Esophagus muscularis mucosa (tissue), 4 donors: ENCODE results near the gene AIFM3. TPM values are rescaled to one million over a fixed set of nuclear protein-coding genes. Genes with fewer than 3 reads are reported as not detected.

ENCODE experiments used
- DNase-seq: peaks from one replicate; pipeline ENCODE4 v3.0.0-alpha.2; 2017; ENCODE audit errors: extremely low spot score
- H3K27ac ChIP-seq, 4 donors: fragments of 200-600 bp; sonication (generic); replicated peaks in 1 of 4; 1 replicate in 3 of 4; 2 replicates in 1 of 4; pipeline ENCODE4 v1.5.1; 2016 to 2019; ENCODE audit warnings: mild to moderate bottlenecking in 1 of 4
- H3K27me3 ChIP-seq, 4 donors: fragments of 200-600 bp; sonication (generic); one replicate each; pipeline versions ENCODE4 v1.5.1 to v1.6.0; 2016 to 2019
- H3K36me3 ChIP-seq, 4 donors: fragments of 200-600 bp; sonication (generic); one replicate each; pipeline ENCODE4 v1.5.1; 2016 to 2019
- H3K4me1 ChIP-seq, 4 donors: fragments of 200-600 bp; sonication (generic); one replicate each; pipeline ENCODE4 v1.5.1; 2016 to 2019
- H3K4me3 ChIP-seq, 4 donors: fragments of 200-600 bp; sonication (generic); 1 replicate in 2 of 4; 2 replicates in 2 of 4; pipeline ENCODE4 v1.5.1; 2016 to 2019; ENCODE audit warnings: mild to moderate bottlenecking in 4 of 4, moderate library complexity in 1 of 4
- H3K9me3 ChIP-seq, 4 donors: fragments of 200-600 bp; sonication (generic); 1 replicate in 3 of 4; 2 replicates in 1 of 4; pipeline ENCODE4 v1.5.1; 2016 to 2019
- CTCF ChIP-seq, 3 experiments: fragments of 200-600 bp in 2 of 3; fragments of 450-650 bp in 1 of 3; sonication (generic) in 2 of 3; IDR thresholded peaks; one replicate each; pipeline ENCODE4 v1.5.1; 2017 to 2019; ENCODE audit warnings: antibody characterized with exemption in 3 of 3, mild to moderate bottlenecking in 2 of 3, moderate library complexity in 1 of 3
- EP300 ChIP-seq: sonication (generic); formaldehyde crosslinking; IDR thresholded peaks from one replicate; pipeline ENCODE4 v1.6.1; 2017; ENCODE audit warnings: antibody characterized with exemption
- POLR2A ChIP-seq: fragments of 450-650 bp; IDR thresholded peaks from one replicate; pipeline ENCODE4 v1.6.1; 2017; ENCODE audit warnings: antibody characterized with exemption, moderate library complexity, mild to moderate bottlenecking, low read depth
- POLR2AphosphoS5 ChIP-seq, 2 donors: sonication (generic); formaldehyde crosslinking; IDR thresholded peaks; one replicate each; pipeline ENCODE4 v1.6.1; 2017; ENCODE audit warnings: antibody characterized with exemption in 2 of 2
- WGBS: methylation state at CpG from one replicate; pipeline ENCODE4 v1.1.5; 2018; 5-methylcytosine and 5-hydroxymethylcytosine counted together
- intact Hi-C: fragments of 100-400 bp; cut with DNase I; formaldehyde crosslinking; loops from one replicate; pipeline ENCODE4 v1.15.1; 2023
- total RNA-seq, 4 donors: library from RNA; depleted of rRNA; stranded (reverse); fragments of >200 nt; gene quantifications; one replicate each; pipeline versions ENCODE4 v1.1.0 to v1.2.1, GENCODE V29; 2016

The AIFM3 gene
- total RNA-seq, 4 donors from 2014 or later = 0.92 to 1.7 (median 1.4) TPM

GRCh38 chr22:21014726-21015465 lies 47.8 kb downstream of the AIFM3 start, which contains the start of gene P2RX6:
Gene P2RX6, plus strand, starts transcription at chr22:21015165. Its CDS starts 10 bp downstream, at chr22:21015175.
- H3K27ac ChIP-seq = peak within 1 kb of the TSS; percentile 71 to 86 (median 80)
- H3K4me3 ChIP-seq = peak within 1 kb of the TSS; percentile 53 to 66 (median 59)
- 34% methylated on average over 11 of the region's 12 CpGs for WGBS
- no peak for DNase-seq
- H3K9me3 ChIP-seq = no peaks in the 10 kb centered on the region
- intact Hi-C loops = loop anchor here (10.0 kb wide), 1 partner anchor 50 kb away; the partner anchor contains the start of gene AIFM3
- TF ChIP-seq EP300 = no peak
- TF ChIP-seq POLR2AphosphoS5 (IDR thresholded peaks at IDR 0.05) = no peak
- TF ChIP-seq POLR2A = no peak
- TF ChIP-seq CTCF (IDR thresholded peaks at IDR 0.05) = no peak
- H3K4me1 ChIP-seq = peaks cover 22 to 27% (median 25%) of the 10 kb centered on the region in 4 donors
- no peaks in the 10 kb centered on the region for H3K27me3 ChIP-seq
- no peaks in the 10 kb centered on the region for H3K36me3 ChIP-seq

- Histone ChIP-seq H3K4me3 (no peak overlapping the region), H3K27ac (no peak overlapping the region)
- no peak for DNase-seq
These were observed 48.5 kb downstream of the AIFM3 start for GRCh38 chr22:21015466-21016006.

GRCh38 chr22:21016644-21017420 lies 49.8 kb downstream of the AIFM3 start:
- peaks cover 22 to 27% (median 25%) of the 10 kb centered on the region in 4 donors for H3K4me1 ChIP-seq
- no peaks in the 10 kb centered on the region for H3K36me3 ChIP-seq
- H3K9me3 ChIP-seq = no peaks in the 10 kb centered on the region
- intact Hi-C loops = loop anchor here (10.0 kb wide), 1 partner anchor 52 kb away; the partner anchor contains the start of gene AIFM3
- no peak overlapping the region for H3K4me3 ChIP-seq
- DNase-seq = no peak
- no peak overlapping the region for H3K27ac ChIP-seq
- no peak for TF ChIP-seq EP300
- no peak for TF ChIP-seq CTCF (IDR thresholded peaks at IDR 0.05)
- TF ChIP-seq POLR2A = no peak
- TF ChIP-seq POLR2AphosphoS5 (IDR thresholded peaks at IDR 0.05) = no peak
- 91% methylated on average over 13 of the region's 13 CpGs for WGBS
- no peaks in the 10 kb centered on the region for H3K27me3 ChIP-seq

More at GRCh38 chr22:21015466-21016006, 48.5 kb downstream of the AIFM3 start:
- TF ChIP-seq POLR2AphosphoS5 (IDR thresholded peaks at IDR 0.05) (no peak), EP300 (no peak)
- intact Hi-C loops = loop anchor here (10.0 kb wide), 1 partner anchor 51 kb away; the partner anchor contains the start of gene AIFM3
- H3K36me3 ChIP-seq = no peaks in the 10 kb centered on the region
- no peaks in the 10 kb centered on the region for H3K9me3 ChIP-seq
- 71% methylated on average over 10 of the region's 10 CpGs for WGBS
- peaks cover 22 to 27% (median 25%) of the 10 kb centered on the region in 4 donors for H3K4me1 ChIP-seq
- H3K27me3 ChIP-seq = no peaks in the 10 kb centered on the region

- intact Hi-C loops = loop anchor here (10.0 kb wide), 1 partner anchor 54 kb away; the partner anchor contains the start of gene AIFM3
- Histone ChIP-seq H3K4me1 (peaks cover 22 to 27% (median 25%) of the 10 kb centered on the region in 4 donors), H3K27ac (no peak overlapping the region), H3K9me3 (no peaks in the 10 kb centered on the region), H3K36me3 (no peaks in the 10 kb centered on the region), H3K4me3 (no peak overlapping the region), H3K27me3 (no peaks in the 10 kb centered on the region)
- WGBS = 90% methylated on average over 3 of the region's 4 CpGs
- no peak for TF ChIP-seq EP300
- no peak for TF ChIP-seq POLR2A
- TF ChIP-seq CTCF (IDR thresholded peaks at IDR 0.05) = no peak
- TF ChIP-seq POLR2AphosphoS5 (IDR thresholded peaks at IDR 0.05) = no peak
- no peak for DNase-seq
These were observed 51.3 kb downstream of the AIFM3 start for GRCh38 chr22:21018314-21018713.
